Fibroblast of lung (primary cell): ENCODE results near the gene LPIN1. TPM values are rescaled to one million over a fixed set of nuclear protein-coding genes. Genes with fewer than 3 reads are reported as not detected.

Source experiments
- DNase-seq, 2 donors: peaks; one replicate each; pipeline versions ENCODE4 v3.0.0 to v3.0.0-alpha.2; 2010; ENCODE audit warnings: low read depth in 2 of 2
- H2AFZ ChIP-seq: 2 replicates; pipeline ENCODE4 v1.5.1; 2012; ENCODE audit warnings: low read length, control low read depth, inconsistent platforms
- H3K27ac ChIP-seq: 2 replicates; pipeline ENCODE4 v1.5.1; 2011; ENCODE audit warnings: low read length, control low read depth; ENCODE audit not compliant: insufficient read depth
- H3K27me3 ChIP-seq: 2 replicates; pipeline ENCODE4 v1.5.1; 2011; ENCODE audit warnings: mild to moderate bottlenecking, low read length; ENCODE audit not compliant: control insufficient read depth, insufficient read depth
- H3K36me3 ChIP-seq: 2 replicates; pipeline ENCODE4 v1.5.1; 2011; ENCODE audit warnings: low read length; ENCODE audit not compliant: control insufficient read depth, insufficient read depth
- H3K4me1 ChIP-seq: 2 replicates; pipeline ENCODE4 v1.5.1; 2011; ENCODE audit warnings: low read length; ENCODE audit not compliant: control insufficient read depth, insufficient read depth; ENCODE audit errors: extremely low read depth
- H3K4me2 ChIP-seq: 2 replicates; pipeline ENCODE4 v1.5.1; 2011; ENCODE audit warnings: low read length, control low read depth; ENCODE audit not compliant: insufficient read depth; ENCODE audit errors: extremely low read depth
- H3K4me3 ChIP-seq, 4 experiments: fragments of 200-600 bp in 1 of 4; sonication (generic) in 1 of 4; replicated peaks in 1 of 4; 2 replicates each; pipeline ENCODE4 v1.5.1; 2011 to 2016; ENCODE audit warnings: low read length in 4 of 4, low read depth in 3 of 4, mild to moderate bottlenecking in 3 of 4, control low read depth in 2 of 4, inconsistent platforms in 1 of 4, mixed read lengths in 1 of 4; ENCODE audit not compliant: insufficient read depth in 1 of 4; ENCODE audit errors: control extremely low read depth in 1 of 4
- H3K79me2 ChIP-seq: 2 replicates; pipeline ENCODE4 v1.5.1; 2012; ENCODE audit warnings: mild to moderate bottlenecking, low read length, inconsistent platforms; ENCODE audit not compliant: control insufficient read depth, insufficient read depth
- H3K9ac ChIP-seq: 2 replicates; pipeline ENCODE4 v1.5.1; 2011; ENCODE audit warnings: mild to moderate bottlenecking, low read length, control low read depth; ENCODE audit not compliant: insufficient read depth
- H3K9me3 ChIP-seq: 2 replicates; pipeline ENCODE4 v1.5.1; 2012; ENCODE audit warnings: low read depth, low read length; ENCODE audit not compliant: control insufficient read depth, insufficient read depth
- H4K20me1 ChIP-seq: 2 replicates; pipeline ENCODE4 v1.5.1; 2011; ENCODE audit warnings: low read length; ENCODE audit not compliant: control insufficient read depth, insufficient read depth; ENCODE audit errors: extremely low read depth
- CTCF ChIP-seq, 2 donors: IDR thresholded peaks in 1 of 2; conservative IDR thresholded peaks in 1 of 2; 1 replicate in 1 of 2; 2 replicates in 1 of 2; pipeline ENCODE4 v1.5.1; 2011 to 2012; ENCODE audit warnings: low read length in 2 of 2, control low read depth in 1 of 2, inconsistent platforms in 1 of 2, low read depth in 1 of 2, mild to moderate bottlenecking in 1 of 2
- EZH2 ChIP-seq: IDR thresholded peaks from 2 replicates; pipeline ENCODE4 v1.5.1; 2012; ENCODE audit warnings: low read length, control low read depth, mild to moderate bottlenecking; ENCODE audit errors: missing control alignments
- polyA plus RNA-seq, 2 donors: library from polyadenylated mRNA; depleted of rRNA in 1 of 2; stranded (reverse) in 1 of 2; unstranded in 1 of 2; fragments of >200 nt; gene quantifications; 2 replicates each; pipeline ENCODE4 v1.2.1, GENCODE V29; 2011 to 2012; ENCODE audit warnings: missing spikeins in 1 of 2
- total RNA-seq: library from RNA; depleted of rRNA; stranded (reverse); fragments of >200 nt; gene quantifications from 2 replicates; pipeline ENCODE4 v1.2.1, GENCODE V29; 2014

LPIN1 gene
- total and polyA plus RNA-seq, 2 donors (not counting 1 experiment from before 2014, with no cell fraction given), result 87.8 to 205 TPM

DNA sequence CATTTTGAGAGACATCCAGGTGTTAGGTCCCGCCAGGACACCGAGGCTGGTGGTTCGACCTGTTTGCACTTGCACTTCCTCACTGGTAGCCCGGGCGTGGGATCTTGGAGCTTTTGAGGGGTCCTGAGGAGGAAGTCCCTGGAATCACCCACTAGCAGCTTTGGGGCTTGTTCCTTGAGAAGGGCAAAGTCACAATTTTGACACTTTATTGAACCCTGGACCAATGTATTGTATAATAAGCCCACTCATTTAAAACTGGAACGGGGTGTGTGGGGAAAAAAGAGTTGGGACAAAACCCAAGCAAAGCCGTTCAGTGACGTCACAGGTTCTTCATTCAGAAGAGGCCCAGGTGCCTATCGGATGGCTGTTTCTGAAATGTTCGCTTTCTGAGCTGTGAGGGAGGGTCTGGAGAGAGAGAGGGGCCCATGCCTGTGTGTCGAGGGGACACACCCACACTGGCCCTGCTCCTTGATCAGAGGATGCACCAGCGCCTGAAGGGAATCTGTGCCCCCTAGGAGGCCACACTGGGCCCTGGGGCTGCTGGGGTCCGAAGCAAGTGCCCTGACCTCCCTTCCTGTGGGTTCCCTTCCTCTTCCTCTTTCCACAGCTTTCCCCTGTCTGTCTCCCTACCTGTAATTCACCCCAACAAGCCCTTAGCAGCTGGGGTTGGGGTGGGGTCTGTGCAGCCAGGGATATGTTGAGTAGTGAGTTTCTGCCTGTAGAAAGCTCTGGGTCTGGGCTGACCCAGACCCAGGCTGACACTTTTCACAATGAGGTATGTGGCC is 2.6 kb downstream of the LPIN1 start:
- DNase-seq, result no peak
- H3K79me2 ChIP-seq, result peaks cover 69% of the 10 kb centered on the region
- H3K27me3 ChIP-seq, result no peaks in the 10 kb centered on the region
- no peak overlapping the region for H3K9ac ChIP-seq
- H3K9me3 ChIP-seq, result no peaks in the 10 kb centered on the region
- H2AFZ ChIP-seq, result no peak overlapping the region
- H3K4me2 ChIP-seq, result peak overlapping the region; percentile 92
- H3K36me3 ChIP-seq, result no peaks in the 10 kb centered on the region
- no peak for TF ChIP-seq CTCF (conservative IDR thresholded peaks at IDR 0.05 in 1 of 2, IDR thresholded peaks at IDR 0.05 in 1 of 2; ENCODE audit: low read depth in 1 of 2, low read length in 2 of 2)
- no peak for TF ChIP-seq EZH2
- peak overlapping the region in 3 of 4 experiments; percentile 73 to 88 (median 78) for H3K4me3 ChIP-seq
- H3K27ac ChIP-seq, result peak overlapping the region; percentile 41
- peaks cover 38% of the 10 kb centered on the region for H3K4me1 ChIP-seq
- H4K20me1 ChIP-seq, result peaks cover 2% of the 10 kb centered on the region

DNA sequence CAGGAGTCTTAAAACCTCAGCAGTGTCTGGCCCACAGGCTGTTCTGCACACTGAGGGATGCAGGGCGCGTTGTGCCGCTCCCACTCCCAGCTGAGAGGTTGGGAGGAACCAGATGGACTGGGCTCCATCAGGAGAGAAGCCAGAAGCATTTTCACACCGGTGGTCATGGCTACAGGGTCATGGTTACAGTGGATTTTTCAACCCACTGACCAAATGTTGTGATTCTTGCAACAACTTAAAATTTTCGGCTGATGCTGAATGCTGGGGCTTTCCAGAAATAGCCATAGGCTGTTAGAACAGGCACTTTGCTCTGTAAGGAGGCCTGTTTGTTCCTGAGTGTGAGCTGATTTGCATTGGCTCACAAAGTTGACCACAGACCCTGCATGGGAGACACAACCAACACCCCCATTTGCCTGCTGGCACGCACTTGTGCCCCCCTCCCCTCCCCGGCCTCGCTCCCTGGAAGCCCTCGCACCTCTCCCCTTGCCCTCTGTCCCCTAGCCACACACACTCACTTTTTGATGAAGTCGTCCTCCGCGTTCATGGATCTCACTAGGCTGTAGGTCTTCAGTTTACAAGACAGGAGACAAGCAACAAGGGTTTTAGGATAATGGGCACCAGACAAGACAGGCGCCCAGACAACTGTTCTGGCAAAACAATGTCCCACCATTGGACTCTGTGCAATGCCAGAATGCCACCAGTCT is 3.4 kb downstream of the LPIN1 start:
- Histone ChIP-seq H3K79me2 (peaks cover 76% of the 10 kb centered on the region), H3K36me3 (no peaks in the 10 kb centered on the region), H3K27me3 (no peaks in the 10 kb centered on the region), H3K4me3 (peak overlapping the region in 3 of 4 experiments; percentile 15 to 78 (median 73)), H2AFZ (no peak overlapping the region), H3K9me3 (no peaks in the 10 kb centered on the region), H3K4me2 (peak overlapping the region; percentile 92), H3K27ac (no peak overlapping the region), H3K4me1 (peaks cover 36% of the 10 kb centered on the region), H3K9ac (no peak overlapping the region), H4K20me1 (peaks cover 2% of the 10 kb centered on the region)
- peak; percentile 23 to 57 for DNase-seq
- TF ChIP-seq EZH2 (no peak), CTCF (conservative IDR thresholded peaks at IDR 0.05 in 1 of 2, IDR thresholded peaks at IDR 0.05 in 1 of 2; ENCODE audit: low read depth in 1 of 2, low read length in 2 of 2) (no peak)

- Histone ChIP-seq H3K27ac (no peak overlapping the region), H3K79me2 (peaks cover 80% of the 10 kb centered on the region), H3K36me3 (peaks cover 1% of the 10 kb centered on the region), H3K9ac (no peak overlapping the region), H3K4me1 (peaks cover 33% of the 10 kb centered on the region), H3K9me3 (no peaks in the 10 kb centered on the region), H3K27me3 (no peaks in the 10 kb centered on the region), H2AFZ (no peak overlapping the region), H3K4me3 (peak overlapping the region in 1 of 4 experiments; percentile 78), H3K4me2 (no peak overlapping the region), H4K20me1 (peaks cover 2% of the 10 kb centered on the region)
- no peak for TF ChIP-seq CTCF (conservative IDR thresholded peaks at IDR 0.05 in 1 of 2, IDR thresholded peaks at IDR 0.05 in 1 of 2; ENCODE audit: low read depth in 1 of 2, low read length in 2 of 2)
- no peak for TF ChIP-seq EZH2
- DNase-seq, result peak in 1 of 2 donors; percentile 36
These were observed 4.0 kb downstream of the LPIN1 start for GRCh38 chr2:11750422-11750821.
